Activated CD4-positive, alpha-beta T cell treated with anti-CD3 and anti-CD28 coated beads for 36 hours (primary cell): Measurements from ENCODE around the gene PAK3. TPM values are rescaled to one million over a fixed set of nuclear protein-coding genes. Genes with fewer than 3 reads are reported as not detected.

Experiments used
- ATAC-seq: fragments of 200-7000 bp; cut with Tn5 transposase; one replicate; pipeline ENCODE4 v1.10.0; 2021; ENCODE audit warnings: mild to moderate bottlenecking, moderate library complexity
- CTCF ChIA-PET: fragments of 350-600 bp; sonication (Branson Sonifier 250); formaldehyde crosslinking; loops from one replicate; lab custom pipeline; 2021; ENCODE audit warnings: antibody characterized with exemption; lab: Charles Lee
- POLR2A ChIA-PET: fragments of 350-600 bp; sonication (Branson Sonifier 250); formaldehyde crosslinking; loops from one replicate; lab custom pipeline; 2021; ENCODE audit warnings: antibody characterized with exemption, inconsistent platforms; lab: Charles Lee
- DNase-seq: peaks from one replicate; pipeline ENCODE4 v3.0.0-alpha.2; 2020
- H3K27ac Mint-ChIP-seq: one replicate; pipeline ENCODE4 v1.8.0; 2021; ENCODE audit warnings: mixed read lengths
- H3K27me3 Mint-ChIP-seq: one replicate; pipeline ENCODE4 v1.8.0; 2021; ENCODE audit warnings: mixed read lengths
- H3K36me3 Mint-ChIP-seq: one replicate; pipeline ENCODE4 v1.8.0; 2021; ENCODE audit warnings: low read depth, mixed read lengths
- H3K4me1 Mint-ChIP-seq: one replicate; pipeline ENCODE4 v1.8.0; 2021; ENCODE audit warnings: mixed read lengths
- H3K4me3 Mint-ChIP-seq: one replicate; pipeline ENCODE4 v1.8.0; 2021; ENCODE audit warnings: mild to moderate bottlenecking, moderate library complexity, mixed read lengths
- H3K9me3 Mint-ChIP-seq: one replicate; pipeline ENCODE4 v1.8.0; 2021; ENCODE audit warnings: low read depth, mixed read lengths
- intact Hi-C, 2 experiments: fragments of 100-400 bp; cut with DNase I in 1 of 2; cut with micrococcal nuclease in 1 of 2; formaldehyde crosslinking; loops; one replicate each; pipeline versions ENCODE4 v1.14.2 to v1.15.1; 2022 to 2024; cut with DNase I, micrococcal nuclease
- total RNA-seq, 2 experiments: library from RNA; stranded (reverse); gene quantifications; one replicate each; pipeline ENCODE4 v1.2.3, GENCODE V29; 2021

The PAK3 gene
- total RNA-seq, 2 experiments from 2014 or later = 0.26 to 0.37 TPM

DNA sequence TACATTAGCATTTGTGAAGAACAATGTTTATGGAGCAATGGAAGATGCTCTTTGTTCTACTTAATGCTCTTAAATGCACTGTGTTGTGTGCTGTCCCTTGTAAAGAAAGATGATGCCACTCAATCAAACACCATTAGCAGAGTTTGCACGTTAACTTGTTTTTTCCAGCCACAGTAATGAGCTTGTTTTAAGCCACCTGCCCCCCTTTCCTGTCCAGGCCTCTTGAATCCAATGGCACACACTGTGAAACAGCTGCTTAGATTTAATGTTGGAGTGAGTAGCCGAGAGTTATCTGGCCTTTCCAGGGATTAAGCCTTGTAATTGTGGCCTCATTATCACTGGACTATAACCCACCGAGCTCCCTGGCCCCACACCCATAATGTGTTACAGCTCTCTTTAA lies 86.0 kb downstream of the PAK3 start:
- Mint-ChIP-seq H3K27ac (no peak overlapping the region), H3K36me3 (no peaks in the 10 kb centered on the region), H3K27me3 (no peaks in the 10 kb centered on the region), H3K4me1 (no peaks in the 10 kb centered on the region), H3K4me3 (no peak overlapping the region), H3K9me3 (no peaks in the 10 kb centered on the region)
- ChIA-PET CTCF (no interaction called here), POLR2A (no interaction called here)
- DNase-seq = no peak
- ATAC-seq = no peak
- intact Hi-C loops = no loop called here

DNA sequence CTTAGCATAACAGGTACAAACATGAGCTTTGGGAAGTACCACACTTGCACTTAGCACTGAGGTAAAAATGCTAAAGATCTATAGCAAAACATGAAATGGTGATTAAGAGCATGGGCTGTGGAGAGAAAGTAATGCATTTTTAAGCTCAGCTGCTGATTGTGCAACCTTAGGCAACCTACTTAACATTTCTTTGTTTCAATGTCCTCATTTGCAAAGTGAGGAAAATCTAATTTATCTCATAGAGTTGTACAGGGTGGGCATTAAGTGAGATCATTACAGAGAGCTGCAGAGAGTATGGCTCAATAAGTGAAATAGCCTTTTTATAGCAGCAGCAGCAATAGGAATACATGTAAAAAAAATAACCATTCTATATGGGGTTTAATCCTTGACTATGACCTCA lies 87.0 kb downstream of the PAK3 start:
- H3K36me3 Mint-ChIP-seq = no peaks in the 10 kb centered on the region
- no peaks in the 10 kb centered on the region for H3K27me3 Mint-ChIP-seq
- no peak overlapping the region for H3K27ac Mint-ChIP-seq
- ATAC-seq = no peak
- DNase-seq = no peak
- POLR2A ChIA-PET = no interaction called here
- no peak overlapping the region for H3K4me3 Mint-ChIP-seq
- H3K9me3 Mint-ChIP-seq = no peaks in the 10 kb centered on the region
- no peaks in the 10 kb centered on the region for H3K4me1 Mint-ChIP-seq
- CTCF ChIA-PET = no interaction called here
- intact Hi-C loops = no loop called here

DNA sequence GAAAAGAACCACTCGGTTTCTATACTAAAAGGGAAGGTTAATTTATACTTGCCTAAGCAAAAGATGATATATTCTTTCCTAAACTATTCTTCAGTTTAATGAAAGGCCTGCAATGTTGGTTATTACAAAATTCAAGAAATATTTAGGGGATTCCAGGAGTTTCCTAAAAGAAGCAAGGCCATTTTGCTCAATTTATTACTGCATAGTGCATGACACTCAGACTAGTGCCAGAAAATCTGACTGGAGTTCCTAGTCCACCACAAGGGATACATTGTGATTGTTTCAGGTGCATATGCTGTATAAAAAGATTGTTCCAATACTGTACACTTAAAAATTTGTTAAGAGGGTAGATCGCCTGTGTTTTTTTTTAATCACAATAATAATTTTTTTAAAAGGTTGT lies 95.6 kb downstream of the PAK3 start:
- Mint-ChIP-seq H3K9me3 (no peaks in the 10 kb centered on the region), H3K4me1 (peaks cover 2% of the 10 kb centered on the region), H3K27me3 (no peaks in the 10 kb centered on the region), H3K4me3 (no peak overlapping the region), H3K27ac (no peak overlapping the region), H3K36me3 (no peaks in the 10 kb centered on the region)
- ChIA-PET CTCF (no interaction called here), POLR2A (no interaction called here)
- DNase-seq = no peak
- no peak for ATAC-seq
- intact Hi-C loops = no loop called here

DNA sequence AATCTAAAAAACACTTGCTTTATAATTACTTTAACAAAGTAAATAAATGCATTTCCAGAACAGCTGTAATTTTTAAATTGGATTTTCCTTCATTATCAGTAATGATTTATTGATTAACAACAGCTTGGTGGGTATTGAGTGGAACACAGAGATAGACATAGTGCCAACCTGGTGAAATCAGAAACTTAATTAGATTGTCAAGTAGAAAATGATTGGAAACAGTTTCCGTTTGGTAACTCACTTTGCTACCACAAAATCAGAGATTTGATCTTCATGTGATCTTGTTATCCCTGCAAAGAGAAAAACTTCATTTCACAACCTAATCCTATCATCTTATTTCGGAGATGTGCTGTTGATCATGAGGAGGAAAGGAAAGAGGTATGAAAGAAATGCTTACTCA lies 103.5 kb downstream of the PAK3 start:
- Mint-ChIP-seq H3K27me3 (peaks cover 4% of the 10 kb centered on the region), H3K4me1 (peaks cover 2% of the 10 kb centered on the region), H3K27ac (no peak overlapping the region), H3K9me3 (no peaks in the 10 kb centered on the region), H3K4me3 (no peak overlapping the region), H3K36me3 (no peaks in the 10 kb centered on the region)
- intact Hi-C loops = no loop called here
- ATAC-seq (no peak), DNase-seq (no peak)
- POLR2A ChIA-PET = no interaction called here
- CTCF ChIA-PET = no interaction called here

DNA sequence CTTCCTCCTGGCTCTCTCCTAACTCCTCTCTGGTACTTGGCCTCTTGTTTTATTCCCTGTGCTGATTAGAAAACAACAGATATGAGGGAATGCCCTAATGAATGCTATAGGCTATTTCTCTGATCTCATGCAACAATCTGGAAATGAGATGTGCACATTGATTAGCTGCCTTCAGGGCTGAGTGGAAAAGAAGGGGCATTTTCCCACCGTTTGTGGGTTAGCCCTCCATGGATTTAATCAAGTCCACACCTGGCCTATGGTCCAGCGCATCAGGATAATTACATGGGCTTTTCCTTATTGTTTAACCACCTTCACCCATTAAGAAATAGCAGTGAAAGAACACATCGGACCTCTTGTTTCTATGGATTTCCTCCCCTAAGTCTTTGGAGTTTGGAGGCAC lies 104.3 kb downstream of the PAK3 start:
- ChIA-PET CTCF (no interaction called here), POLR2A (no interaction called here)
- DNase-seq (no peak), ATAC-seq (no peak)
- peaks cover 4% of the 10 kb centered on the region for H3K27me3 Mint-ChIP-seq
- no peak overlapping the region for H3K4me3 Mint-ChIP-seq
- intact Hi-C loops = no loop called here
- H3K36me3 Mint-ChIP-seq = no peaks in the 10 kb centered on the region
- no peak overlapping the region for H3K27ac Mint-ChIP-seq
- no peaks in the 10 kb centered on the region for H3K9me3 Mint-ChIP-seq
- no peaks in the 10 kb centered on the region for H3K4me1 Mint-ChIP-seq

DNA sequence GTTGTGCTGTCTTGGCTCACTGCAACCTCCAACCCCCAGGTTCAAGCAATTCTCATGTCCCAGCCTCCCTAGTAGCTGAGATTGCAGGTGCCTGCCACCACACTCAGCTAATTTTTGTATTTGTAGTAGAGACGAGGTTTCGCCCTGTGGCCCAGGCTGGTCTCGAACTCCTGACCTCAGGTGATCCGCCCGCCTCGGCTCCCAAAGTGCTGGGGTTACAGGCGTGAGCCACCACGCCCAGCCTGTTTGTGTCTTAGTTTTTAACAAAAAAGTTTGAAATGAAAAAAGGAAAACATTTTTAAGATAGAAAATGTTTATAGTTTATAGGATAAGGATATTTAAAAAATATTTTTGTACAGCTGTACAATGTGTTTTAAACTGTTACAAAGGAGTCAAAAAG lies 111.9 kb downstream of the PAK3 start:
- no peak overlapping the region for H3K4me3 Mint-ChIP-seq
- H3K27ac Mint-ChIP-seq = no peak overlapping the region
- ChIA-PET CTCF (no interaction called here), POLR2A (no interaction called here)
- ATAC-seq (no peak), DNase-seq (no peak)
- no peaks in the 10 kb centered on the region for H3K9me3 Mint-ChIP-seq
- H3K36me3 Mint-ChIP-seq = no peaks in the 10 kb centered on the region
- H3K4me1 Mint-ChIP-seq = no peaks in the 10 kb centered on the region
- peaks cover 6% of the 10 kb centered on the region for H3K27me3 Mint-ChIP-seq
- intact Hi-C loops = no loop called here

DNA sequence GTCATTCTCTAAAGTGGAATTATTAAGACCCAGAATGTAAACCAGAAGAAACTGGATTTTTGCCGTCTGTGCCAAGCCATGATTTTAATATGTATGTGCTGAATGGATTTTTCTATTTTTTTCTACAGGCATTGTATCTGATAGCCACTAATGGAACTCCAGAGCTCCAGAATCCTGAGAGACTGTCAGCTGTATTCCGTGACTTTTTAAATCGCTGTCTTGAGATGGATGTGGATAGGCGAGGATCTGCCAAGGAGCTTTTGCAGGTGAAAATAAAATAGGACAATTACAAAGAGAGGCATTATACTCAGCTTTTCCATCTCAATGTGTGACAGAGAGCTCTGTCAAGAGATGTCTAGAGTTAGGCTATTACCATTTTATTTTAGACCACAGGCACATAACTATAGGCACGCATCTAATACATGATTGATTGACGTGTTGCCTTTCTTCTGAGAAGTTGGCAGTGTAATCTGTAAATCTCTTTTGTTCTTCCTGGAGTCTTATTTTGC lies 120.4 kb downstream of the PAK3 start:
- no peak for DNase-seq
- H3K4me3 Mint-ChIP-seq = no peak overlapping the region
- ChIA-PET CTCF (no interaction called here), POLR2A (no interaction called here)
- no peaks in the 10 kb centered on the region for H3K36me3 Mint-ChIP-seq
- intact Hi-C loops = no loop called here
- H3K4me1 Mint-ChIP-seq = no peaks in the 10 kb centered on the region
- no peak overlapping the region for H3K27ac Mint-ChIP-seq
- no peaks in the 10 kb centered on the region for H3K9me3 Mint-ChIP-seq
- peaks cover 8% of the 10 kb centered on the region for H3K27me3 Mint-ChIP-seq
- ATAC-seq = no peak

DNA sequence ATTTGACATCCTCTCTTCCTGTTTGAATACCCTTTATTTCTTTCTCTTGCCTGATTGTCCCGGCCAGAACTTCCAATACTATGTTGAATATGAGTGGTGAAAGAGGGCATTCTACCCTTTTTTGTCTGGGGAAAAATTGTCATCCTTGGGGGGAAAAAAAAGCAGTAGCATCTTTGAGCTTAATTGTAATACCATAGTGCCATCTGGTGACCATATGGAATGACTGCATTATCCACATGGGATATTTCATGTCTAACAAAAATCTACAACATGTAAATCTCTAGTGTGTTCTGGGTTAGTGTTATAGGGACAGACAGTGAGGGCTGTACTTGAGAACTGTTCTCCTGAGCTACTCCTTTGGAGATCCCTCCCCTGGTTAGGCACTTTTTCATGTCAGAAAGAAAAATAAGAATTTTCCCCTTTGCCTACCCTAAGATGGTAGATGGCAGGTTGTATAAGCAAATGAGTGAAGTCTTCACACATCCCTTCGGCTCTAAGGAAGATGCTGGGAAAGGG lies 148.3 kb downstream of the PAK3 start:
- Mint-ChIP-seq H3K4me1 (no peaks in the 10 kb centered on the region), H3K9me3 (no peaks in the 10 kb centered on the region), H3K27ac (no peak overlapping the region), H3K36me3 (no peaks in the 10 kb centered on the region), H3K4me3 (no peak overlapping the region), H3K27me3 (no peaks in the 10 kb centered on the region)
- DNase-seq (no peak), ATAC-seq (no peak)
- ChIA-PET POLR2A (no interaction called here), CTCF (interaction anchor here (0.5 to 2.1 kb wide), 7 partner anchors 10 to 927 kb away, joined by 3 to 8 read pairs (median 4); no protein-coding TSS in a partner anchor)
- intact Hi-C loops = loop anchor here (1.0 to 10.0 kb wide), 6 partner anchors 77 to 391 kb away; no protein-coding TSS in a partner anchor

DNA sequence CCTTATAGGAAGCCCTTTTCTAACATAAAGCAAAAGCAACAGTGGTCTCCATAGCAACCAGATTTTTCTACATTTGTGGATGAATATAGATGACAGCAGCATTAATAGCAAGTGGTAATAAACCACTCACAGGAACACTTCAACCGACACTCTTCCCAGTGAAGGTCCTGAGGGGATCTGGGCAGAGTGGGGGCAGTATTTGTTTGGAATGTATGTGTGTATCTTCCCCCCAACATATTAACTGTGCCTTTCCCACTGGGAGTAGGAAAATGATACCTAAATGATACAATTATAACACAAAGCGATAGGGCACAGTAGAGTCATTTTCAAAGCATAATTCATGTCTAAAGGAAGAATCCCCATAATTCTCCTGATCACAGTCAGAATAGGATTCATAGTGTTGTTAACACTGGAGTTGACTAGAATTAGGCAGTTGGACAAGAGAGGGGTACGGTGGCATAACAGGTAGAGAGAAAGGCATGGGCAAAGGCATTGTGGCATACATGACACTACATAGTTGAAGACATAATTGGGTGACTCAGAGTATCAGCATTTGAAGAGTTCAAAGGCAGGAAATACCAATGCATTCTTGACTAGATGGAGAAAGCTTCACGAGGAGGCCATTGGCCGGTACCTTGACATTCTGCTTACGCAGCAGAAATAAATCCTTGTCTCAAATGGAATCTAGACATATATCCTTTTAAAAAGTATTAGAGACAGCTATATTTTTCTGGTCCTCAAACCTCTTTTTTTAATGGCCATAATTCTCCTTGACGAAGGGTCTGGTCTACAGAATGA lies 159.1 kb downstream of the PAK3 start:
- Mint-ChIP-seq H3K4me1 (no peaks in the 10 kb centered on the region), H3K9me3 (no peaks in the 10 kb centered on the region), H3K36me3 (no peaks in the 10 kb centered on the region), H3K27me3 (peaks cover 2% of the 10 kb centered on the region), H3K27ac (no peak overlapping the region), H3K4me3 (no peak overlapping the region)
- no peak for DNase-seq
- ChIA-PET CTCF (no interaction called here), POLR2A (no interaction called here)
- intact Hi-C loops = no loop called here
- no peak for ATAC-seq

DNA sequence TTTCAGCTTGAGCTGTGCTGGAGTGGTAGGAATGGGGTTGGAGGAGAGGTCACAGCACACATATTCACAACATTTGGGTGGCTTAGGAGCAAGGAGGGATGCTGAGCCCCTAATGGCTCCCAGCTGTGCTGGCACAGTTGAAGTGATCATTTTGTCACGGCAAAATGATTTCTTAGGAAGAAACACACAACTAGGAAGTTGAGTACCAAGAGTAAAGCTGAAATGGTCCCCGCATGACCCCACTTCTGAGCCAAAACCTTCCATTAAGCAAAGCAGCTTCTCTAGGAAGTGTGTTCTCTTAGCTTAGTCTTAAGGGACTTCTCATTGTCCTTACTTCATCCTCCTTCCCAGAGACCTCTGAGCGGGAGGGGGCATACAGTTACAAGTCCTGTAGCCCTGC lies 161.7 kb downstream of the PAK3 start:
- Mint-ChIP-seq H3K27me3 (peaks cover 2% of the 10 kb centered on the region), H3K9me3 (no peaks in the 10 kb centered on the region), H3K4me3 (no peak overlapping the region), H3K36me3 (no peaks in the 10 kb centered on the region), H3K4me1 (no peaks in the 10 kb centered on the region), H3K27ac (no peak overlapping the region)
- ChIA-PET POLR2A (no interaction called here), CTCF (no interaction called here)
- DNase-seq (no peak), ATAC-seq (no peak)
- intact Hi-C loops = no loop called here

DNA sequence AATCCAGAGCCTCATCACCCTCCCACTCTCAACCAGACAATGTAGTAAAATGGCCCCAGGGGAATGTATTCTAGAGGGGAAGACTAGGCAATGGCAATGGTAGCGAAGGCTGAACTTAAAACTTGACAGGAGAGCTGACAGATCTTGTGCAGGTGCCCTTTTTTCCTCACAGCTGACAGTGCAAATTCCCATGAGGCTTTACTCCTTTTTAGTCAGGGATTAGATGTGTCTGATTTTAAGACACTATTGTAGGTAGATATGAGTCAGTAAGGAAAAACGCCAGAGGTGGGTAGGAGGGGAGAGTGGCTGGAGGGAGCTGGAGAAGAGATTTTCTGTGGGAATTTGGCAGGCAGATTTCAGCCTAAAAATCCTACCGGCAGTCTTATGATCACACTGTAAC lies 163.6 kb downstream of the PAK3 start:
- no peak for ATAC-seq
- ChIA-PET POLR2A (no interaction called here), CTCF (no interaction called here)
- no peak for DNase-seq
- H3K36me3 Mint-ChIP-seq = no peaks in the 10 kb centered on the region
- H3K9me3 Mint-ChIP-seq = no peaks in the 10 kb centered on the region
- intact Hi-C loops = no loop called here
- no peaks in the 10 kb centered on the region for H3K4me1 Mint-ChIP-seq
- H3K27ac Mint-ChIP-seq = no peak overlapping the region
- peaks cover 3% of the 10 kb centered on the region for H3K27me3 Mint-ChIP-seq
- no peak overlapping the region for H3K4me3 Mint-ChIP-seq

DNA sequence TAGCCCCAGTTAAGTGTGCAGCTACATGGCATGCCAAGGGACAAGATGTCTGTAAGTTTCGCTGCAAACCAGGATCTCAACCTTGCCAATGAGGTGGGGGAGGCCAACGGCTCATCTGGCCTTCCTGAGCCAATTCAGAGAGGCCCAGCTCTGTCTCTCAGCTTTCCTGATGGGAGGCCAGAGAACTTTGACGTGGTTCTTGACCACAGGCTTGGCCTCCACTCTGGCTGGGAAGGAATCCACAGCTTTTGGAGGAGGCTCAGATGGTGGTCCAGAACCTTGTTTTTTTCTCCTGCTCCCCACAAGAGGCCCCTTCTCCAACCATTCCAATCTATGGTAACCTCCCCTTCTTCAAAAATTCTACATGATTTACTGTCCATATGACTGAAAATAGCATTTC lies 164.5 kb downstream of the PAK3 start:
- CTCF ChIA-PET = interaction anchor here (0.5 kb wide), 1 partner anchor 415 kb away, joined by 4 read pairs; no protein-coding TSS in a partner anchor

More for the DNA sequence above, 164.5 kb downstream of the PAK3 start:
- Mint-ChIP-seq H3K9me3 (no peaks in the 10 kb centered on the region), H3K4me1 (no peaks in the 10 kb centered on the region), H3K36me3 (no peaks in the 10 kb centered on the region), H3K27ac (no peak overlapping the region), H3K4me3 (no peak overlapping the region), H3K27me3 (peaks cover 3% of the 10 kb centered on the region)
- no peak for DNase-seq
- intact Hi-C loops = no loop called here
- POLR2A ChIA-PET = no interaction called here
- ATAC-seq = no peak
